ENCODE results near the gene CAMK2D.
"Not testable (repeated sequence)": the region's sequence is repeated elsewhere in the genome, so short reads cannot be mapped to it uniquely, and the experiment has no call there.

CAMK2D gene

DNA sequence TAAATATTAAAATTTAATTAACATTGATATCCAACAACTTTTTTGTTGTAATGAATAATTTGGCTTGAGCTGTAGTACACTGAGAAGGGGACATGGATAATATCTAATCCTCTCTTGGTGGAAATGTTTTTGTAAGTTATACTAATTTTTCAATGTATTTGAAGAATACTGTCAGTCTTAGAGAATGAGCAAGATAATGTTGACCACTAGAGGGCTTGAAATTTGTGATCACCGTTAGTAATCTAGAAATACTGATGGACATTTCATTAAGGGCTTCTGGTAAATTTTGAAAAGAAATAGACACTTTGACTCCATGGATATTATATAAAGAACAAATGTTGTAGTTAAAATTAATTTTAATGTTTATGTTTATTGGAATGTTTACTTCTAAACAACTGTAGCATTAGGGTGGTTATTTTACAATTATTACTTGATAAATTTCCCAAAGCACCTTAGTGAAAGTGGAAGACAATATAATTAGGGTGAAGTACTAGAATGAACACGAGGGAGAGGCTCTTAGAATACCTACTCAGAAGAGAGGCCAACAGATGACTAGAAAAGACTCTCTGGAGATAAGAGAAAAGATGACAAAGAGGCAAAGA lies 20.0 kb upstream of the CAMK2D start:
- Histone ChIP-seq H3K9me3 (ENCODE audit: control insufficient read depth in 1 of 2, low read length in 2 of 2) (no peaks in the 10 kb centered on the region), H3K4me3 (ENCODE audit: low read depth in 1 of 2, low read length in 2 of 2) (no peak overlapping the region)

DNA sequence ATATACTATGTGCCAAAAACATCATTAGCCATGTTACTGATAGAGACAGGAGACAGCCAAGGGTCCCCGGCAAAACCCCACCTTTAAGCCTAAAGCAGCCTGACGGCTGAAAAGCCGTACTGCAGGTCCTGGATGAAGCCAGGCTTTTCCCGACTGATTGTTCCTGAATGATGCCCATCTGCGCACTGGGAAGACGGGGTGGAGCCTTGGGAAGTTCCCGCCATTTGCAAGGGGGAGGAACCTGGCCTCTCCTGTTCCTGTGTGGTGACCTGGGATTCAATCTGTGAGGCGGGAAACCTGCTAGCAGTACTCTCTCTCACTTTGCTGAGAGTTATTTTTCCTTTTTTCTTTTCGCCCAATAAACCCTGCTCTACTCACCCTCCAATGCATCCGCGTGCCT lies 15.1 kb upstream of the CAMK2D start:
- Histone ChIP-seq H3K36me3 (ENCODE audit: control insufficient read depth in 1 of 2, insufficient read depth in 2 of 2, low read length in 2 of 2) (no peaks in the 10 kb centered on the region), H3K4me3 (ENCODE audit: low read depth in 1 of 2, low read length in 2 of 2) (no peak overlapping the region), H3K9me3 (ENCODE audit: control insufficient read depth in 1 of 2, low read length in 2 of 2) (no peaks in the 10 kb centered on the region), H3K4me1 (ENCODE audit: control insufficient read depth in 1 of 2, insufficient read depth in 2 of 2, low read length in 2 of 2) (no peaks in the 10 kb centered on the region), H3K27ac (ENCODE audit: low read length) (no peak overlapping the region), H3K27me3 (ENCODE audit: low read depth, low read length) (no peaks in the 10 kb centered on the region)

More for the DNA sequence above, 20.0 kb upstream of the CAMK2D start:
- Histone ChIP-seq H3K4me1 (ENCODE audit: control insufficient read depth in 1 of 2, insufficient read depth in 2 of 2, low read length in 2 of 2) (no peaks in the 10 kb centered on the region), H3K36me3 (ENCODE audit: control insufficient read depth in 1 of 2, insufficient read depth in 2 of 2, low read length in 2 of 2) (no peaks in the 10 kb centered on the region), H3K27ac (ENCODE audit: low read length) (no peak overlapping the region), H3K27me3 (ENCODE audit: low read depth, low read length) (no peaks in the 10 kb centered on the region)

DNA sequence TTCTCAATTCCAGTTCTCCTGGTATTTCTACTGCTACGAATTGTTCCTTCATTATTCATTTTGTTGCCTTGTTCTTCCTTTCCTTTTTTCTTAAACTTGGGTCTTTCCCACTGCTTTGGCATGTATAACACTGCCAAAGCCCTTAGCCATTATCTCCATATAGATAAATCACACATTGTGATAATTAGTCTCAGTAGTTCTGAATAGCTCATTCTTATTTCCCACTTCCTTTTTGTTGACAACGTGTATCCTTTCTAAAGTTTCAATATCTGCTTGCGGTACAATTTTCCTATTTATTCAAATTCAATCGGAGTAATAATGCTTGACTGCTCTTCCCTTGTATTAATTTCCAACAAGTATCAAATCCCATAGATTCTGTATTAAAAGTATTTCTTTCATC lies 14.5 kb upstream of the CAMK2D start:
- no peak overlapping the region for H3K4me3 ChIP-seq (ENCODE audit: low read depth in 1 of 2, low read length in 2 of 2)
- no peaks in the 10 kb centered on the region for H3K36me3 ChIP-seq (ENCODE audit: control insufficient read depth in 1 of 2, insufficient read depth in 2 of 2, low read length in 2 of 2)
- no peak overlapping the region for H3K27ac ChIP-seq (ENCODE audit: low read length)
- H3K27me3 ChIP-seq (ENCODE audit: low read depth, low read length) = no peaks in the 10 kb centered on the region
- H3K4me1 ChIP-seq (ENCODE audit: control insufficient read depth in 1 of 2, insufficient read depth in 2 of 2, low read length in 2 of 2) = no peaks in the 10 kb centered on the region
- H3K9me3 ChIP-seq (ENCODE audit: control insufficient read depth in 1 of 2, low read length in 2 of 2) = no peaks in the 10 kb centered on the region

DNA sequence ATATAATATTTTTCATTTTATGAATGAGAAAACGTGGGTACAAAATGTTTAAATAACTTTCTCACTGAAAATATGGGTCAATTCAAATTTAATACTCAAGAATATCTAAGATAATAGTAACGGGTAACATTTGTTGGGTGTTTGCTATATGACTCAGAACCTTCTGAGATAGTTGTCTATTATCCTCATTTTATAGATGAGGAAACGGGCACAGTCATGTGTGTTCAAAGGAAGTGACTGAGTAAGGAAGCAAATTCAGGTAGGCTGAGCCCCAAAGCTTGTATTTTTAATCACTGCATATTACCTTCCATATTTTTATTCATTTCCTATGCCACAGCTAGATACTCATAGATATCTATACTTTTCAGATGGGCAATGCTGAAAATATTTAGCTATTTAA lies 12.2 kb upstream of the CAMK2D start:
- no peak overlapping the region for H3K27ac ChIP-seq (ENCODE audit: low read length)
- H3K4me1 ChIP-seq (ENCODE audit: control insufficient read depth in 1 of 2, insufficient read depth in 2 of 2, low read length in 2 of 2) = no peaks in the 10 kb centered on the region
- H3K36me3 ChIP-seq (ENCODE audit: control insufficient read depth in 1 of 2, insufficient read depth in 2 of 2, low read length in 2 of 2) = no peaks in the 10 kb centered on the region
- H3K4me3 ChIP-seq (ENCODE audit: low read depth in 1 of 2, low read length in 2 of 2) = no peak overlapping the region
- no peaks in the 10 kb centered on the region for H3K9me3 ChIP-seq (ENCODE audit: control insufficient read depth in 1 of 2, low read length in 2 of 2)
- no peaks in the 10 kb centered on the region for H3K27me3 ChIP-seq (ENCODE audit: low read depth, low read length)

DNA sequence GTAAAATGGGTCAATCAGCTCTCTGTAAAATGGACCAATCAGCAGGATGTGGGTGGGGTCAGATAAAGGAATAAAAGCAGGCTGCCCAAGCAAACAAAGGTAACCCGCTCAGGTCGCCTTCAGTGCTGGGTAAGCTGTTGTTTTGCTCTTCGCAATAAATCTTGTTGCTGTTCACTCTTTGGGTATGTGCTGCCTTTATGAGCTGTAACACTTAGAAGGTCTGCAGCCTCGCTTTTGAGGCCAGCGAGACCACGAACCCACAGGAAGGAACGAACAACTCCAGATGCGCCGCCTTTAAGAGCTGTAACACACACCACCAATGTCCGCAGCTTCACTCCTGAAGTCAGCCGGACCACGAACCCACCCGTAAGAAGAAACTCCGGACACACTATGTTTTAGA lies 11.5 kb upstream of the CAMK2D start:
- Histone ChIP-seq H3K4me3 (ENCODE audit: low read depth in 1 of 2, low read length in 2 of 2) (no peak overlapping the region), H3K36me3 (ENCODE audit: control insufficient read depth in 1 of 2, insufficient read depth in 2 of 2, low read length in 2 of 2) (no peaks in the 10 kb centered on the region), H3K9me3 (ENCODE audit: control insufficient read depth in 1 of 2, low read length in 2 of 2) (no peaks in the 10 kb centered on the region), H3K4me1 (ENCODE audit: control insufficient read depth in 1 of 2, insufficient read depth in 2 of 2, low read length in 2 of 2) (no peaks in the 10 kb centered on the region), H3K27ac (ENCODE audit: low read length) (no peak overlapping the region), H3K27me3 (ENCODE audit: low read depth, low read length) (no peaks in the 10 kb centered on the region)

DNA sequence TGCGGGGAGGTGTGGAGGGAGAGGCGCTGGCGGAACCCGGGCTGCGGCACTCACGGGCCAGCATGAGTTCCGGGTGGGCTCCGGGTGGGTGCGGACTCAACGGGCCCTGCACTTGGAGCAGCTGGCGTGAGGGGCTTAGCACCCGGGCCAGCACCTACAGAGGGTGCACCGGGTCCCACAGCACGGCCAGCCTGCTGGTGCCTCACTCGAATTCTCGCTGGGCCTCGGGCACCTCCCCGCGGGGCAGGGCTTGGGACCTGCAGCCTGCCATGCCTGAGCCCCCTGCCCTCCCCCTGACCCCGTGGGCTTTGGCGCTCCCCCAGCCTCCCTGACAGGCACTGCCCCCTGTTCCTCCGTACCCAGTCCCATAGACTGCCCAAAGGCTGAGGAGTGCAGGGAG lies 10.8 kb upstream of the CAMK2D start:
- Histone ChIP-seq H3K9me3 (ENCODE audit: control insufficient read depth in 1 of 2, low read length in 2 of 2) (no peaks in the 10 kb centered on the region), H3K27ac (ENCODE audit: low read length) (no peak overlapping the region), H3K36me3 (ENCODE audit: control insufficient read depth in 1 of 2, insufficient read depth in 2 of 2, low read length in 2 of 2) (no peaks in the 10 kb centered on the region), H3K27me3 (ENCODE audit: low read depth, low read length) (no peaks in the 10 kb centered on the region), H3K4me1 (ENCODE audit: control insufficient read depth in 1 of 2, insufficient read depth in 2 of 2, low read length in 2 of 2) (no peaks in the 10 kb centered on the region), H3K4me3 (ENCODE audit: low read depth in 1 of 2, low read length in 2 of 2) (no peak overlapping the region)

DNA sequence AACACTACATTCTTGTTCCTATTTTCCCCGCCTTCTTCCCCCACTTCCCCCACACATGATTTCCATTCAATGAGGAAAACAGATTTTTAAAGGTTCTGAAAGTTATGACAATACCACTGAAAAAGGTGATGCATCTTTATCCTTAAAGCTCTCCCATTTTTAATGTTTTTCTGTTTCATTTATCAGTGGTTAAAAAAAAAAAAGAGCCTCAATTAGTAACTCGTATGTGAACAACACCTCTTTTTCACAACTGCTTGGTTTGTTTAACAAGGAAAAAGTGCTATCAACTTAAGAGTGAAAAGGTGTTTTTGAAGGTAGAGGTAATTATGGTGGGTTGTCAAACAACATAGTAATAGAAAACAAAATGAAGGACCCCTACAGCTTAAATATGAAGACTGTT lies 8.2 kb upstream of the CAMK2D start:
- Histone ChIP-seq H3K27ac (ENCODE audit: low read length) (no peak overlapping the region), H3K4me1 (ENCODE audit: control insufficient read depth in 1 of 2, insufficient read depth in 2 of 2, low read length in 2 of 2) (no peaks in the 10 kb centered on the region), H3K27me3 (ENCODE audit: low read depth, low read length) (no peaks in the 10 kb centered on the region), H3K36me3 (ENCODE audit: control insufficient read depth in 1 of 2, insufficient read depth in 2 of 2, low read length in 2 of 2) (no peaks in the 10 kb centered on the region), H3K9me3 (ENCODE audit: control insufficient read depth in 1 of 2, low read length in 2 of 2) (no peaks in the 10 kb centered on the region), H3K4me3 (ENCODE audit: low read depth in 1 of 2, low read length in 2 of 2) (no peak overlapping the region)

DNA sequence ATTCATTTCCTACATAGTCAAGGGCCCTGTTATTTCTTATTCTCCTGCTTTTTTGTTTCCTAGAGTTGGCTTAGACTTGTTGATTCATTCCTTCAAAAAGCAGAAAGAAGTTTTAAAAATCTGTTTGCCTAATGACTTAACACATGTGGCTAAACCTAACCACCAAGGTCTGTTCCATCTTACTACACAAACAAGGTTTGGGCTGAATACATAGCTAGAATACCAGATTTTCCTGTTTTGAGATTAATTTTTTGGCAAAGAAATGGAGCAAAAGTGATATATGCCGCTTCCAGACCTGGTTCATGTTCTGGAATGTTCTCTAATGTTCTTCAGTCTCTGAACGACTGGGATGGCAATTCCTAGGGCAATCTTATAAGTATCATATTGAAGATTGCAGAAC lies 7.4 kb upstream of the CAMK2D start:
- Histone ChIP-seq H3K9me3 (ENCODE audit: control insufficient read depth in 1 of 2, low read length in 2 of 2) (no peaks in the 10 kb centered on the region), H3K4me3 (ENCODE audit: low read depth in 1 of 2, low read length in 2 of 2) (no peak overlapping the region), H3K27ac (ENCODE audit: low read length) (no peak overlapping the region), H3K36me3 (ENCODE audit: control insufficient read depth in 1 of 2, insufficient read depth in 2 of 2, low read length in 2 of 2) (no peaks in the 10 kb centered on the region), H3K4me1 (ENCODE audit: control insufficient read depth in 1 of 2, insufficient read depth in 2 of 2, low read length in 2 of 2) (no peaks in the 10 kb centered on the region), H3K27me3 (ENCODE audit: low read depth, low read length) (no peaks in the 10 kb centered on the region)

DNA sequence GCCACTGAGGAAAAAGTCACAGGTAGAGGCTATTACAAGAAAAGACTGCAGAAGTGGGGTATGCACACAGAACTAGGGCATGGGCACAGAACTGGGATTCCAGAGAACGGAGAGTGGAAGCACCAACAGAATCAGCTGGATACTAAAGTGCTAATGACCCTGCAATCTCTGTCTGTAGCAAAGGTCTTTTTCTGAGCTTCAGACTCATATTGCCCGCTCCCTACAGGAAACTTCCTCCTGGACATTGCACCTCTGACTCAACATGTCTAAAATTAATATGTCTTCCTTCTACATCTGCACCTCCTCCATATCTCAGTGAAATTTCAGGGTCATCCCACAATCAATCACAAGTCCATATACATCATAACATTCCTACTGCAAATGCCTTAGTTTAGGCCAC lies 5.3 kb upstream of the CAMK2D start:
- Histone ChIP-seq H3K27ac (ENCODE audit: low read length) (no peak overlapping the region), H3K27me3 (ENCODE audit: low read depth, low read length) (no peaks in the 10 kb centered on the region), H3K4me3 (ENCODE audit: low read depth in 1 of 2, low read length in 2 of 2) (no peak overlapping the region), H3K9me3 (ENCODE audit: control insufficient read depth in 1 of 2, low read length in 2 of 2) (no peaks in the 10 kb centered on the region), H3K36me3 (ENCODE audit: control insufficient read depth in 1 of 2, insufficient read depth in 2 of 2, low read length in 2 of 2) (peaks cover 0 to 12% of the 10 kb centered on the region in 2 donors), H3K4me1 (ENCODE audit: control insufficient read depth in 1 of 2, insufficient read depth in 2 of 2, low read length in 2 of 2) (no peaks in the 10 kb centered on the region)

DNA sequence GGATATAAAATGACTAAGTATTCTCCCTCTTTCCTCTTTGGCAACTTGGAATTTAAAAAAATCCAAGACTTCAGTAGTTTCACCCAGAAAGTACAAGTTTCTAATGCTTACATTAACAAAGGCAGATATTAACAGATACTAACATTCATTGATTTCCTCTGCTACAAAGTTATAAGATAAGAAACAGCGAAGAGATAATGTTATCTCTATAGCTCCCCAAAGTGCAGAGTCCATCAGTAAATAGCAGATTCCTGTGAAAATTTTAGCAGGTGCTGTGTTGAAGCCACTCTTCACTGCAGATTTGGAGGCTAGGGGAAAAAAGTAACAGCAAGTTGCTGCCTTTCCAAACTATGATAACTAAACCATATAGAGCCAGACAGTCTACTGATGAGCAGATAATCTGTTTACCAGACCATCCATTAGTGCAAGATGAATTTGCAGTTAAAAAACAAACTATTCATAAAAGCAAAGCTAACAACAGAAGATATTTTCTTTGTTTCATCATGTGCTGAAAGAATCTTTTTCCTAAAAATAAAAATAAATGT lies 3.3 kb upstream of the CAMK2D start:
- Histone ChIP-seq H3K27me3 (ENCODE audit: low read depth, low read length) (no peaks in the 10 kb centered on the region), H3K4me3 (ENCODE audit: low read depth in 1 of 2, low read length in 2 of 2) (no peak overlapping the region), H3K4me1 (ENCODE audit: control insufficient read depth in 1 of 2, insufficient read depth in 2 of 2, low read length in 2 of 2) (peaks cover 0 to 5% of the 10 kb centered on the region in 2 donors), H3K9me3 (ENCODE audit: control insufficient read depth in 1 of 2, low read length in 2 of 2) (no peaks in the 10 kb centered on the region), H3K27ac (ENCODE audit: low read length) (no peak overlapping the region), H3K36me3 (ENCODE audit: control insufficient read depth in 1 of 2, insufficient read depth in 2 of 2, low read length in 2 of 2) (peaks cover 0 to 17% of the 10 kb centered on the region in 2 donors)

DNA sequence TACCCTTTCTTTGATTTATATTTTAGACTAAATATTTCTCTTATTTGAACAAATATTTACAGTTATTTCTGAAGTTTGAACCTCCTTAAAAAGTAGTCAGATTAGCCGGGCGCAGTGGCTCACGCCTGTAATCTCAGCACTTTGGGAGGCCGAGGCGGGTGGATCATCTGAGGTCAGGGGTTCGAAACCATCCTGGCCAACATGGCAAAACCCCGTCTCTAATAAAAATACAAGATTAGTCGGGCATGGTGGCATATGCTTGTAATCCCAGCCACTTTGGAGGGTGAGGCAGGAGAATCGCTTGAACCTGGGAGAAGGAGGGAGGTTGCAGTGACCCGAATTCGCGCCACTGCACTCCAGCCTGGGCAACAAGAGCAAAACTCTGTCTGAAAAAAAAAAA lies 2.4 kb upstream of the CAMK2D start:
- not testable (repeated sequence) for H3K27ac ChIP-seq (ENCODE audit: low read length); H3K9me3 ChIP-seq (ENCODE audit: control insufficient read depth in 1 of 2, low read length in 2 of 2); H3K4me1 ChIP-seq (ENCODE audit: control insufficient read depth in 1 of 2, insufficient read depth in 2 of 2, low read length in 2 of 2); H3K27me3 ChIP-seq (ENCODE audit: low read depth, low read length); H3K4me3 ChIP-seq (ENCODE audit: low read depth in 1 of 2, low read length in 2 of 2)
- peaks cover 0 to 17% of the 10 kb centered on the region in 2 donors for H3K36me3 ChIP-seq (ENCODE audit: control insufficient read depth in 1 of 2, insufficient read depth in 2 of 2, low read length in 2 of 2)

DNA sequence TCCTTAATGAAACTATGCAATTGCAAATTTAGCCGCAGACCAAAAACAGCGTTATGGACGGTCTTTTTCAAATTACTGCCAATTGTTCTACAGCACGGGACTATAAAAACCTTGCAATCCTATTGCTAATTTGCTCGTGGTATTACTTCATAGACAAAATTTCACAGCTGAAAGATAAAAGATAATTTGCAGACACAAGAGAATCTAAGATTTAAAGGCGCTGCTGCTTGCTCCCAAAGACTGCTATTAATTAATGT lies 1.4 kb upstream of the CAMK2D start:
- Histone ChIP-seq H3K4me1 (ENCODE audit: control insufficient read depth in 1 of 2, insufficient read depth in 2 of 2, low read length in 2 of 2) (peaks cover 0 to 8% of the 10 kb centered on the region in 2 donors), H3K4me3 (ENCODE audit: low read depth in 1 of 2, low read length in 2 of 2) (peak overlapping the region; percentile 93 to 94), H3K27me3 (ENCODE audit: low read depth, low read length) (no peaks in the 10 kb centered on the region), H3K27ac (ENCODE audit: low read length) (peak overlapping the region; percentile 99), H3K36me3 (ENCODE audit: control insufficient read depth in 1 of 2, insufficient read depth in 2 of 2, low read length in 2 of 2) (peaks cover 0 to 17% of the 10 kb centered on the region in 2 donors), H3K9me3 (ENCODE audit: control insufficient read depth in 1 of 2, low read length in 2 of 2) (no peaks in the 10 kb centered on the region)
